HAP-1 (cell line): ENCODE measurements around the gene LAMB3.
"Not testable (repeated sequence)": the region's sequence is repeated elsewhere in the genome, so short reads cannot be mapped to it uniquely, and the experiment has no call there.

Source experiments
- DNase-seq, 2 experiments: peaks; one replicate each; pipeline ENCODE4 v3.0.0-alpha.2; 2016 to 2020; ENCODE audit warnings: low spot score in 2 of 2
- H3K27me3 ChIP-seq: fragments of 250-450 bp; sonication (Bioruptor Pico); 2 replicates; pipeline ENCODE4 v1.5.1; 2020; ENCODE audit warnings: low read depth, mild to moderate bottlenecking, moderate library complexity
- H3K36me3 ChIP-seq: fragments of 250-450 bp; sonication (Bioruptor Pico); replicated peaks from 2 replicates; pipeline ENCODE4 v1.5.1; 2020; ENCODE audit warnings: mild to moderate bottlenecking
- H3K4me1 ChIP-seq: fragments of 250-450 bp; sonication (Bioruptor Pico); 2 replicates; pipeline ENCODE4 v1.5.1; 2020; ENCODE audit warnings: mild to moderate bottlenecking
- H3K4me3 ChIP-seq: fragments of 250-450 bp; sonication (Bioruptor Pico); 2 replicates; pipeline ENCODE4 v1.5.1; 2020; ENCODE audit warnings: mild to moderate bottlenecking, moderate library complexity
- H3K9me3 ChIP-seq: fragments of 250-450 bp; sonication (Bioruptor Pico); 2 replicates; pipeline ENCODE4 v1.5.1; 2020; ENCODE audit warnings: mild to moderate bottlenecking, moderate library complexity
- in situ Hi-C: fragments of 300-500 bp; cut with MboI; formaldehyde crosslinking; loops from 3 replicates; pipeline ENCODE4 v1.14.3; 2020; ENCODE audit warnings: low sequenced_read_pairs, inconsistent platforms, mixed read lengths

The LAMB3 gene

DNA sequence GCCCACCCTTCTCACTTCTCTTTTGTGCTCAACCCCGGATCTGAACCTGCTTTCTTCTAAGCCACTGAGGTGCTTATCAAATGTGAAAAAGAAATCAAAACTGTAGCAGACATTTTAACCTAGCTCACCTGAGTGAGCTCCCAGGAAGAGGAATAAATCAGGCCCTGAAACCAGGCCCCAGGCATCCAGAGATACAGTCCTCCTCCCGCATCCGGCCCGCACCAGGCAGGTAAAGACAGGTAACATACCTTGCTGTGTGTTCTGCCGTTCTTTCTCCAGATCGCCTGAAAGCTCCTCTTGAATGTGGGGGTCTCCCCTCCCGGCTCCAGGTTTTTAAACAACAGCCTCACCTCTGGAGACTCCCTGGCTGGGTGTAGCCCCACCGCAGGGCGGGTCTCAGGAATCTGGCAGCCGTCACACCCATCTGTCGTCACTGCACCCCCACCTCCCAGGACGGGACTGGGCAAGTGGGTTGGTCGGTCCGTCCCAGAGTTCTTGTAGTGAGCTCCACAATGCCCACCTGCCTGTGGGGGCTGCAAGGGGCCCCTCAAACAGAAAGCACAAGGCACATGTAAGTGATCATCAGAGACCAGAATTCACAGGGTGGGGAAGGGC is at the start of gene LAMB3:
Gene LAMB3 (minus strand): TSS at position 305 of the 615 bp plus-strand sequence. CDS start 1,481 bp downstream, outside the sequence.
- in situ Hi-C loops = no loop called here
- no peak for DNase-seq
- no peak within 1 kb of the TSS for H3K4me3 ChIP-seq
- no peaks in the 10 kb centered on the region for H3K36me3 ChIP-seq
- H3K27me3 ChIP-seq = no peaks in the 10 kb centered on the region
- no peaks in the 10 kb centered on the region for H3K4me1 ChIP-seq
- no peaks in the 10 kb centered on the region for H3K9me3 ChIP-seq

- H3K9me3 ChIP-seq, in situ Hi-C loops, H3K4me3 ChIP-seq, H3K36me3 ChIP-seq, DNase-seq, H3K4me1 ChIP-seq, H3K27me3 ChIP-seq: not testable (repeated sequence)
Measured at GRCh38 chr1:209700686-209701085, 48.5 kb upstream of the LAMB3 start.

DNA sequence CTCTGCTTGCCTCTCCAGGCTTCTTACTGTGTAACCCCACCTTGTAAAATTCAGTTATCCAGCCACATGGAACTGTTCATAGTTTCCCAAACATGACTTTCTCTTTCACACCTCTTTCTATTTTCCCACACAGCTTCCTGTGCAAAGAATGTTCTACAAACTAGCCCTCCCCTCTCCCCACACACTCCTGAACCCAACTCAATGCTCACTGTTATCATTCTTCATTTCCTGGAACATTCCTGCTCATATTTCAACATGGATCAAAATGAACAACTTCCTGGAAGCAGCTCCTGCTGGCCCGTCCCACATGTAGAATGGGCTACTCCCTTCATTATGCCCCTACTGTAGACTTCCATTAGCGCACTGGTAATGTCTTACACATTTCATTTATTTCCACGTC is 44.9 kb upstream of the LAMB3 start:
- H3K4me3 ChIP-seq = no peak overlapping the region
- in situ Hi-C loops = loop anchor here (10.0 kb wide), 1 partner anchor 122 kb away; no protein-coding TSS in a partner anchor
- H3K36me3 ChIP-seq = no peaks in the 10 kb centered on the region
- peaks cover 4% of the 10 kb centered on the region; the same call in 1 of the 2 replicates for H3K27me3 ChIP-seq
- DNase-seq = no peak
- H3K4me1 ChIP-seq = no peaks in the 10 kb centered on the region
- no peaks in the 10 kb centered on the region for H3K9me3 ChIP-seq

GRCh38 chr1:209696673-209697072 is 44.4 kb upstream of the LAMB3 start:
- in situ Hi-C loops = loop anchor here (10.0 kb wide), 1 partner anchor 122 kb away; no protein-coding TSS in a partner anchor
- Histone ChIP-seq H3K4me3 (no peak overlapping the region), H3K4me1 (no peaks in the 10 kb centered on the region), H3K9me3 (no peaks in the 10 kb centered on the region), H3K36me3 (no peaks in the 10 kb centered on the region), H3K27me3 (peaks cover 8% of the 10 kb centered on the region)
- no peak for DNase-seq

DNA sequence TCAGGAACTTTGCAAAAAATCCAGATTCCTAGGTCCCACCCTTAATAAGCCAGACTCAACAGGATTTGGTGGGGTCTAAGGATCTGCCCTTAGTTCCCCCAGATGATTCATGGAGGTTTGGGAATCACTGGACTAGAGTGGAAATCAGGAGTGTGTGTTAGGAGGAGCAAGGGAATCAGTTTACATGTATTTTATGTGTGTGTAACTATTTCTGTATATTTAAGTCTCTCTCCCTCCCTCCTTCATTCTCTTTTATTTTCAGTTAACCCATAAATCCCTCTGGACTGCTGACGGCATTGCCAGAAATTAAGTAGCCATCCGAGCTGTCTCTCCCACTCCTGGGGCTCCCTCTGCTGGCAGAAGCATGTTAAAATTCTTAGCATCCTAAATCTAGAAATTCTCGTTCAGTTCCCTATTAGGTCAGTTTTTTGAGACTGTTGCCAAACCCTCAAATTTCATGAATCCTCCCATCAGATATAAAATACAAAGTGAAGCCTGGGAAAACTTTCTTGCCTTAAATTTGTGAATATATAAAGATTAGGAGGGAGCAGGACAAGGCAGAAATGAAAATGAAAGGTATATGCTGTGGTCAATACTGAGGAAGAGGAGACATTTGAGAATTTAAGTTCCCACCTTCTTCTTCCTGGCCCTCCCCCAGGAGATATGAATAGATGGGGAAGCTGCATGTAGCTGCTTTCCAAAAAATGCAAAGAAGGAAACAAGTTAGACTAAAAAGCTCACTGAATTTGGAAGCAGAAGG is 40.7 kb upstream of the LAMB3 start:
- Histone ChIP-seq H3K4me3 (no peak overlapping the region), H3K9me3 (no peaks in the 10 kb centered on the region), H3K36me3 (no peaks in the 10 kb centered on the region), H3K4me1 (no peaks in the 10 kb centered on the region), H3K27me3 (peaks cover 17% of the 10 kb centered on the region)
- peak; percentile 61 to 81 for DNase-seq
- in situ Hi-C loops = loop anchor here (10.0 kb wide), 1 partner anchor 118 kb away; no protein-coding TSS in a partner anchor

- Histone ChIP-seq H3K36me3 (no peaks in the 10 kb centered on the region), H3K4me1 (no peaks in the 10 kb centered on the region), H3K27me3 (peaks cover 18% of the 10 kb centered on the region), H3K4me3 (no peak overlapping the region), H3K9me3 (no peaks in the 10 kb centered on the region)
- DNase-seq = no peak
- in situ Hi-C loops = loop anchor here (10.0 kb wide), 1 partner anchor 117 kb away; no protein-coding TSS in a partner anchor
Measured at GRCh38 chr1:209692296-209692695, 40.1 kb upstream of the LAMB3 start.

- Histone ChIP-seq H3K4me3 (no peak overlapping the region), H3K27me3 (peaks cover 22% of the 10 kb centered on the region), H3K4me1 (no peaks in the 10 kb centered on the region), H3K36me3 (no peaks in the 10 kb centered on the region), H3K9me3 (no peaks in the 10 kb centered on the region)
- in situ Hi-C loops = loop anchor here (10.0 kb wide), 1 partner anchor 116 kb away; no protein-coding TSS in a partner anchor
- no peak for DNase-seq
Measured at GRCh38 chr1:209691237-209691636, 39.0 kb upstream of the LAMB3 start.

DNA sequence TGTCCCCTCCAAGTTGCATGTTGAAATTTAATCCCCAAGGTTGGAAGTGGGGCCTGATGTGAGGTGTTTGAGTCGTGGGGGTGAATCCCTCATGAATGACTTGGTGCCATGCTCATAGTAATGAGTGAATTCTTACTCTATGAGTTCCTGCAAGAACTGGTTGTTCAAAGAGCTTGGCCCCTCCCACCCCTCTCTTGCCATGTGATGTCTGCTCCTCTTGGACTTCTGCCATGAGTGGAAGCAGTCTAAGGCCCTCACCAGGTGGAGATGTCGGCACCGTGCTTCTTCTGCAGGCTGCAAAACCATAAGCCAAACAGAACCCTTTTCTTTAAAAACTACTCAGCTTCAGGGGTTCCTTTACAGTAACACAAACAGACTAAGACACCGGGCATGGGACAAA is 37.3 kb upstream of the LAMB3 start:
- in situ Hi-C loops = no loop called here
- no peaks in the 10 kb centered on the region for H3K4me1 ChIP-seq
- no peaks in the 10 kb centered on the region for H3K9me3 ChIP-seq
- no peak for DNase-seq
- H3K4me3 ChIP-seq = no peak overlapping the region
- no peaks in the 10 kb centered on the region for H3K36me3 ChIP-seq
- H3K27me3 ChIP-seq = peaks cover 22% of the 10 kb centered on the region

GRCh38 chr1:209688746-209689234 is 36.6 kb upstream of the LAMB3 start:
- H3K27me3 ChIP-seq = peaks cover 22% of the 10 kb centered on the region

GRCh38 chr1:209686322-209686721 is 34.1 kb upstream of the LAMB3 start:
- Histone ChIP-seq H3K27me3 (peaks cover 11% of the 10 kb centered on the region), H3K36me3 (no peaks in the 10 kb centered on the region), H3K4me3 (no peak overlapping the region), H3K4me1 (no peaks in the 10 kb centered on the region), H3K9me3 (no peaks in the 10 kb centered on the region)
- DNase-seq = no peak
- in situ Hi-C loops = no loop called here

More at GRCh38 chr1:209688746-209689234, 36.6 kb upstream of the LAMB3 start:
- Histone ChIP-seq H3K4me1 (no peaks in the 10 kb centered on the region), H3K9me3 (no peaks in the 10 kb centered on the region), H3K36me3 (no peaks in the 10 kb centered on the region), H3K4me3 (no peak overlapping the region)
- in situ Hi-C loops = no loop called here
- no peak for DNase-seq

DNA sequence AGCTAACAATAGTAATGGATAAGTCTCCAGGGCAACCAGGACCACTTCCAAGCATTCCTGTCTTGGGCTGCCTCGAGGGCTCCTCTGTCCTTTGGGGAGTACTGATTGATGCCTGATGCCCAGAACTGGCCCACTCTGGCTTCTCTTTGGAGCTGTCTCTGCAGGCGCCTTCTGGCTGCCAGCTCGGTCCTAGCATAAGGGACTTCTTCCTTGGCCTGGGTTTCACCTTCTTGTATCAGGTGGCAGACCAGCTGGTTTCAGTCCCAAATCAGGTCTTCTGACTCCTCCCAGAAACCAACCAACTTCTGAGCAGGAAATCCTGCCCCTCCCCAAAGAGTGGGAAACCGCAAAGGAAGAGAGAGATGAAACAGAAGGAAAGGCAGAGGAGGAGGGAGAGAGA is 33.6 kb upstream of the LAMB3 start:
- in situ Hi-C loops = no loop called here
- peaks cover 6% of the 10 kb centered on the region; the same call in 1 of the 2 replicates for H3K27me3 ChIP-seq
- no peaks in the 10 kb centered on the region for H3K4me1 ChIP-seq
- H3K9me3 ChIP-seq = no peaks in the 10 kb centered on the region
- DNase-seq = no peak
- H3K36me3 ChIP-seq = no peaks in the 10 kb centered on the region
- no peak overlapping the region for H3K4me3 ChIP-seq

DNA sequence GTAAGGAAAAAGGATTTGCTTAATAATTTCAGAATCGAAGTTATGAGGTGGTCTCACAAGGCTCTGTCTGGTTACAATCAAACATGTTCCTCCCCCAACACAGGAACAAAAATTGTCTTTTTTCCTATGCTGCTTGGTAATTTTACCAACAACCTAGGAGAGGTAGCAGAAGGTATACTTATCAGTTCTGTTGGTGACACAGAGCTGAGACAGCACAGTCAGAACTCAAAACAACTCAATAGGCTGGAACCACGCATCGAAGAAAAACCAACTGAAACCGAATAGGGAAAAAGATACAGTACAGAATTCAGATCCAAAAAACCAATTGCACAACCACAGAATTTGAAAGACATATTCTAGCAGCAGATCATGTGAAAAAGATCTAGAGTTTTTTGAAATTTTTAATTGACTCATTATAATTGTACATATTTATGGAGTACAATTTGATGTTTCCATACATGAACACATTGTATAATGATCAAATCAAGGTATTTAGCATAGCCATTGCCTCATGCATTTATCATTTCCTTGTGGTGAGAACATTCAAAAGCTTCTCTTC is 26.8 kb upstream of the LAMB3 start:
- DNase-seq = no peak
- Histone ChIP-seq H3K9me3 (no peaks in the 10 kb centered on the region), H3K36me3 (no peaks in the 10 kb centered on the region), H3K4me1 (no peaks in the 10 kb centered on the region), H3K27me3 (peaks cover 37% of the 10 kb centered on the region), H3K4me3 (no peak overlapping the region)
- in situ Hi-C loops = no loop called here

GRCh38 chr1:209675565-209676154 is 23.4 kb upstream of the LAMB3 start:
- H3K36me3 ChIP-seq = no peaks in the 10 kb centered on the region
- H3K4me1 ChIP-seq = no peaks in the 10 kb centered on the region
- no peak overlapping the region for H3K4me3 ChIP-seq
- H3K27me3 ChIP-seq = peaks cover 43% of the 10 kb centered on the region
- DNase-seq = no peak
- no peaks in the 10 kb centered on the region for H3K9me3 ChIP-seq
- in situ Hi-C loops = no loop called here
